GM12801 (cell line): ENCODE measurements around the gene ERBB2.

ENCODE experiments used
- CTCF ChIP-seq: IDR thresholded peaks from one replicate; pipeline ENCODE4 v1.5.1; 2011; ENCODE audit warnings: control low read depth; ENCODE audit not compliant: insufficient read length; ENCODE audit errors: extremely low read depth

Gene ERBB2

GRCh38 chr17:39678340-39679116 lies 21.3 kb upstream of the ERBB2 start:
- no peak for TF ChIP-seq CTCF

GRCh38 chr17:39679521-39680192 lies 20.2 kb upstream of the ERBB2 start:
- no peak for TF ChIP-seq CTCF

- no peak for TF ChIP-seq CTCF
Observed at GRCh38 chr17:39683295-39683939, 16.4 kb upstream of the ERBB2 start.

- no peak for TF ChIP-seq CTCF
Observed at GRCh38 chr17:39684369-39685192, 15.3 kb upstream of the ERBB2 start.

GRCh38 chr17:39687101-39687545 lies 12.7 kb upstream of the ERBB2 start:
- no peak for TF ChIP-seq CTCF

- TF ChIP-seq CTCF = no peak
Observed at GRCh38 chr17:39687546-39688474, 12.1 kb upstream of the ERBB2 start, which contains the start of gene PGAP3. Gene PGAP3 (minus strand): TSS chr17:39688057. CDS start chr17:39688014, 43 bp downstream.
